ENCODE results near the gene SKP2.
"Not testable (repeated sequence)": the region's sequence is repeated elsewhere in the genome, so short reads cannot be mapped to it uniquely, and the experiment has no call there.

Gene SKP2

DNA sequence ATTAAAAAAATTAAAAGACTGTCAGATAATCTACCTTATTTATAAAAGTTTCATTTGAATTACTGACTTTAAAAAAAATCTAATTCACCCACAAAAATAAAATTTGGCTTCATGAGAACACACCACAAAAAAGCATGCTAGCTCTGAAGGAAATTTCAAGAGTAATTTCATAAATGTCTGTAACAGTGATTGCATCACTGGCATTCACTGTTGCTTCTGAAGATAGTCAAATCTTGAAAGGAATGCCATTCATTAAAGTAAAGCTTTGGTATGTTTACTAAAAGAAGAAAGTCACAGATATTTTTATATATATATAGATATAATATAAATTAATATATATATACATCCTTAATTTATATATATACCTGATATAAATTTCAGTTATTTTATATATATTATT, 46.4 kb downstream of the SKP2 start:
- no peak overlapping the region for H3K4me3 ChIP-seq (ENCODE audit: control insufficient read depth, low read depth, low read length)
- no peak for DNase-seq (ENCODE audit: low read depth)
- TF ChIP-seq, protein P1, sequence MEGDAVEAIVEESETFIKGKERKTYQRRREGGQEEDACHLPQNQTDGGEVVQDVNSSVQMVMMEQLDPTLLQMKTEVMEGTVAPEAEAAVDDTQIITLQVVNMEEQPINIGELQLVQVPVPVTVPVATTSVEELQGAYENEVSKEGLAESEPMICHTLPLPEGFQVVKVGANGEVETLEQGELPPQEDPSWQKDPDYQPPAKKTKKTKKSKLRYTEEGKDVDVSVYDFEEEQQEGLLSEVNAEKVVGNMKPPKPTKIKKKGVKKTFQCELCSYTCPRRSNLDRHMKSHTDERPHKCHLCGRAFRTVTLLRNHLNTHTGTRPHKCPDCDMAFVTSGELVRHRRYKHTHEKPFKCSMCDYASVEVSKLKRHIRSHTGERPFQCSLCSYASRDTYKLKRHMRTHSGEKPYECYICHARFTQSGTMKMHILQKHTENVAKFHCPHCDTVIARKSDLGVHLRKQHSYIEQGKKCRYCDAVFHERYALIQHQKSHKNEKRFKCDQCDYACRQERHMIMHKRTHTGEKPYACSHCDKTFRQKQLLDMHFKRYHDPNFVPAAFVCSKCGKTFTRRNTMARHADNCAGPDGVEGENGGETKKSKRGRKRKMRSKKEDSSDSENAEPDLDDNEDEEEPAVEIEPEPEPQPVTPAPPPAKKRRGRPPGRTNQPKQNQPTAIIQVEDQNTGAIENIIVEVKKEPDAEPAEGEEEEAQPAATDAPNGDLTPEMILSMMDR (IDR thresholded peaks at IDR 0.05; ENCODE audit: control insufficient read depth, insufficient read depth, low read depth, low read length, missing control alignments): no peak

DNA sequence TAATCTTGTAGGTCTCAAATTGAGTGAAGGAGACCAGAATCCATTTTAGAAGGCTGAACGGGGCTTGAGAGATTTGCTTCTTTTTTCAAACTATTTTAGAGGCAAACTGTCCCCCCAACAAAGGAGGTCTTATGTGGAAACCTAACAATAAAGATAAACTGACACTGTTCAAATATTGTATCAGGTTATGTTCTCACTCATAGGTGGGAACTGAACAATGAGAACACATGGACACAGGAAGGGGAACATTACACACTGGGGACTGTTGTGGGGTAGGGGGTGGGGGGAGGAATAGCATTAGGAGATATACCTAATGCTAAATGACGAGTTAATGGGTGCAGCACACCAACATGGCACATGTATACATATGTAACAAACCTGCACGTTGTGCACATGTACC, 46.9 kb downstream of the SKP2 start:
- not testable (repeated sequence) for H3K4me3 ChIP-seq (ENCODE audit: control insufficient read depth, low read depth, low read length); DNase-seq (ENCODE audit: low read depth)

DNA sequence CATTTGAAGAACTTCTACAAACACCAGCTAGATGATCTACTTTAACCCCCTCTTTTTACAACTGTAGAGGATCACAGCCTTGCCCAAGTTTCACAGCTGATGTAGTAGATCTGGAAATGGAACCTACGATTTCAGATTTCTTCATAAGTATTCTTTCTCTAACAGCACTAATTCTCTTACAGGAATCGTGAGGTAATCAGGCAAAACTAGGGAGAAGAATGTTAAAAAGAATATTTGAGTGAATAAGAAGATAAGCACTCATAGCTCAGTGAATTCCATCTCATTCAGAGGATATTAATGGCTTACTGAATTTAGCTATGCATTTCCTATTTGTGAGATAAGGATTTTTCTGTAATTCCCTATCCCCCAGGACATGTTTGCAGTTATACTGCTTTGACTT, 47.7 kb downstream of the SKP2 start:
- TF ChIP-seq, protein P1 (IDR thresholded peaks at IDR 0.05; ENCODE audit: control insufficient read depth, insufficient read depth, low read depth, low read length, missing control alignments): no peak
- peak; percentile 23 for DNase-seq (ENCODE audit: low read depth)
- no peak overlapping the region for H3K4me3 ChIP-seq (ENCODE audit: control insufficient read depth, low read depth, low read length)

DNA sequence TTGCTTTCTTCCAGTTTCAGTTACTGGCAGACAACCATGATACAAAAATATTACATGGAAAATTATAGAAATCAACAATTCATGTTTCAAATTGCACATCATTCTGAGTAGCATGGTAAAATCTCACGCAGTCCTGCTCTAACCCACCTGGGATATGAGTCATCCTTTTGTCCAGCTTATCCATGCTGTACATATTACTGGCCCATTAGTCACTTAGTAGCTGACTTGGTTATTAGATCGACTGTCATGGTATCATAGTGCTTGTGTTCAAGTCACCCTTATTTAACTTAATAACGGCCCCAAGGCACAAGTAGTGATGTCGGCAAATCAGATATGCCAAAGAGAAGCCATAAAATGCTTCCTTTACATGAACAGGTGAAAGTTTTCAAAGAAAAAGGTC, 48.6 kb downstream of the SKP2 start:
- no peak for DNase-seq (ENCODE audit: low read depth)
- no peak overlapping the region for H3K4me3 ChIP-seq (ENCODE audit: control insufficient read depth, low read depth, low read length)
- TF ChIP-seq, protein P1 (IDR thresholded peaks at IDR 0.05; ENCODE audit: control insufficient read depth, insufficient read depth, low read depth, low read length, missing control alignments): no peak

DNA sequence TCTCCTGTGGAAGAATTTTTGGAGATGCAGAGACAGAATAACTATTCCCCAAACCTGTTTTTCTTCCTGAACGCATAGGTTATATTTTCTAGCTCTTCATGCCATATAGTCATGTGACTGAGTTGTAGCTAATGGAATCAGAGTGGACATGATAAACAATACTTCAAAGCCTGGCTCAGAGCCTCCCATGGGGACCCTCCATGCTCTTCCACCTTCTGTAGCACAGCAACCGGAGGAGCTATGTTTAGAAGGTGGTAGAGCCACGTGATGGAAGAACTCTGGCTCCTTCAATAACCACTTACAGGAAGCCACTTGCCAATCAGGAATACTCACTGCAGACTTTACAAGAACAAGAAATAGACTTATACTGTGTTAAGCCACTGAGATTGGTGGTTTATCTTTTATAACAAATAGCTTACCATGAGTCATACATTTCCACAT, 50.6 kb downstream of the SKP2 start:
- TF ChIP-seq, protein P1 (IDR thresholded peaks at IDR 0.05; ENCODE audit: control insufficient read depth, insufficient read depth, low read depth, low read length, missing control alignments): no peak
- DNase-seq (ENCODE audit: low read depth): peak; percentile 60
- no peak overlapping the region for H3K4me3 ChIP-seq (ENCODE audit: control insufficient read depth, low read depth, low read length)

DNA sequence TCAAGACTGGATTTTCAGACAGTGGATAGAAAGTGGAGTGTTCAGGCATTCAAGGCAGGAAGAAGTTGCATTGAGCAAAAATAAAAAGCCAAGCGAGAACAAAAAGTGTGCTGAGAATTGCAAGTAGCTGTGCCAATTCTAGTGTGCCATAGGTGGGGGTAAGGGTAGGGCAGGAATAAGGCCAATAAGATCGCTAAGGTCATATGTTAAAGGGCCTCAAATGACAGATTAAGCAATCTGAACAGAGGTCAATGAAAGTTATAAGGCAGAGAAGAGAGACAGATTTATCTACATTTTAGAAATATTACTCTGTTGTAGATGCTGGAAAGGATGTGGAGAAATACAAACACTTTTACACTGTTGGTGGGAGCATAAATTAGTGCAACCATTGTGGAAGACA, 53.4 kb downstream of the SKP2 start:
- no peak overlapping the region for H3K4me3 ChIP-seq (ENCODE audit: control insufficient read depth, low read depth, low read length)
- no peak for DNase-seq (ENCODE audit: low read depth)
- TF ChIP-seq, protein P1 (IDR thresholded peaks at IDR 0.05; ENCODE audit: control insufficient read depth, insufficient read depth, low read depth, low read length, missing control alignments): no peak

DNA sequence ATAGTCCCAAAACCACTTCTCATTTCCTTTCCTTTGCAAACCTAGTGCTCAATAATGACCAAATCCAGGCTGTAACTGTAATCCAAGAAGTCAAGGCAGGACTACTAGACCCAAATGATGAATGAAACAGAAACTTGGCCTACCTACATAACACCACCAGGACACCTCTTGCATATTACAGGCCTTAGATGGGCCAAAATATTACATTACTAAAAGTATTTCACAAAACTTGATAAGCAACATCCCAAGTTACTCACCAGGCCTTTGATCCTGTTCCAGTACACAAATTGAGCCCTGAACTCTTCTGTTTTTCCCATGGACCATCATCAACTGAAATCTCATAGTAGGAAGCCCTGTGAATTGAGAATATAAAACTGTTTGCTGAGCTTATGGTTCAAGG, 55.0 kb downstream of the SKP2 start:
- TF ChIP-seq, protein P1 (IDR thresholded peaks at IDR 0.05; ENCODE audit: control insufficient read depth, insufficient read depth, low read depth, low read length, missing control alignments): no peak
- H3K4me3 ChIP-seq (ENCODE audit: control insufficient read depth, low read depth, low read length): no peak overlapping the region
- no peak for DNase-seq (ENCODE audit: low read depth)

Data from AG09309 (cell line).